GM23248 (cell line): ENCODE results near the gene ACBD7. TPM values are rescaled to one million over a fixed set of nuclear protein-coding genes. Genes with fewer than 3 reads are reported as not detected.

ENCODE experiments used
- DNase-seq: peaks from one replicate; pipeline ENCODE4 v3.0.0-alpha.2; 2015
- H2AFZ ChIP-seq: fragments of 200-600 bp; sonication (generic); 2 replicates; pipeline ENCODE4 v1.6.1; 2016; ENCODE audit warnings: antibody characterized with exemption
- H3F3A ChIP-seq: fragments of 200-600 bp; sonication (generic); 2 replicates; pipeline ENCODE4 v1.6.1; 2016; ENCODE audit warnings: mild to moderate bottlenecking, antibody characterized with exemption, mixed run types; ENCODE audit not compliant: insufficient read depth
- H3K27ac ChIP-seq: fragments of 200-600 bp; sonication (generic); 2 replicates; pipeline ENCODE4 v1.5.1; 2016; ENCODE audit warnings: mild to moderate bottlenecking
- H3K27me3 ChIP-seq: fragments of 200-600 bp; sonication (generic); replicated peaks from 2 replicates; pipeline ENCODE4 v1.6.1; 2016; ENCODE audit warnings: mild to moderate bottlenecking; ENCODE audit not compliant: insufficient read depth
- H3K36me3 ChIP-seq: fragments of 200-600 bp; sonication (generic); 2 replicates; pipeline ENCODE4 v1.6.1; 2016; ENCODE audit warnings: low read depth, mild to moderate bottlenecking
- H3K4me1 ChIP-seq: fragments of 200-600 bp; sonication (generic); 2 replicates; pipeline ENCODE4 v1.6.1; 2016; ENCODE audit warnings: mild to moderate bottlenecking; ENCODE audit not compliant: insufficient read depth
- H3K4me2 ChIP-seq: fragments of 200-600 bp; sonication (generic); one replicate; pipeline ENCODE4 v1.6.1; 2016; ENCODE audit warnings: mild to moderate bottlenecking; ENCODE audit not compliant: unreplicated experiment
- H3K4me3 ChIP-seq: fragments of 200-600 bp; sonication (generic); 2 replicates; pipeline ENCODE4 v1.5.1; 2016; ENCODE audit warnings: mild to moderate bottlenecking
- H3K79me2 ChIP-seq: fragments of 200-600 bp; sonication (generic); 2 replicates; pipeline ENCODE4 v1.6.1; 2016; ENCODE audit warnings: mild to moderate bottlenecking; ENCODE audit not compliant: insufficient read depth
- H3K9ac ChIP-seq: fragments of 200-600 bp; sonication (generic); 2 replicates; pipeline ENCODE4 v1.6.1; 2016; ENCODE audit warnings: mild to moderate bottlenecking
- H3K9me2 ChIP-seq: fragments of 200-600 bp; sonication (generic); 2 replicates; pipeline ENCODE4 v1.6.1; 2016; ENCODE audit warnings: mixed run types, mild to moderate bottlenecking, moderate library complexity; ENCODE audit not compliant: insufficient read depth
- H3K9me3 ChIP-seq: fragments of 200-600 bp; sonication (generic); one replicate; pipeline ENCODE4 v1.6.1; 2017; ENCODE audit warnings: low read depth
- H4K20me1 ChIP-seq: fragments of 200-600 bp; sonication (generic); 2 replicates; pipeline ENCODE4 v1.6.0; 2016; ENCODE audit not compliant: insufficient read depth
- EZH2 ChIP-seq: fragments of 200-600 bp; sonication (generic); IDR thresholded peaks from 2 replicates; pipeline ENCODE4 v1.6.1; 2018; ENCODE audit warnings: antibody characterized with exemption, mild to moderate bottlenecking; ENCODE audit not compliant: insufficient read depth, poor library complexity, severe bottlenecking
- EZH2phosphoT487 ChIP-seq: fragments of 200-600 bp; sonication (generic); IDR thresholded peaks from 2 replicates; pipeline ENCODE4 v1.6.1; 2018; ENCODE audit warnings: antibody characterized with exemption, moderate library complexity, mild to moderate bottlenecking, low read depth; ENCODE audit not compliant: insufficient read depth
- WGBS, 2 experiments: methylation state at CpG; one replicate each; pipeline ENCODE4 v1.1.6; 2015 to 2017; ENCODE audit warnings: low lambda C conversion rate in 2 of 2, low coverage in 1 of 2; ENCODE audit errors: missing lambda C conversion rate in 2 of 2; 5-methylcytosine and 5-hydroxymethylcytosine counted together
- in situ Hi-C: fragments of 300-500 bp; cut with MboI; formaldehyde crosslinking; loops from 2 replicates; pipeline ENCODE4 v1.15.0; 2020
- polyA plus RNA-seq: library from polyadenylated mRNA; unstranded; fragments of >200 nt; fragmentation: Nextera tagmentation; extraction: Ambion mirVana; gene quantifications from 2 replicates; pipeline ENCODE4 v1.2.1, GENCODE V29; 2016
- total RNA-seq: library from RNA; depleted of rRNA; stranded (reverse); fragments of >200 nt; shearing (Covaris generic); gene quantifications from 2 replicates; pipeline ENCODE4 v1.2.3, GENCODE V29; 2014

The ACBD7 gene
- total and polyA plus RNA-seq, 2 experiments from 2014 or later = 0.11 TPM; not detected in 1

DNA sequence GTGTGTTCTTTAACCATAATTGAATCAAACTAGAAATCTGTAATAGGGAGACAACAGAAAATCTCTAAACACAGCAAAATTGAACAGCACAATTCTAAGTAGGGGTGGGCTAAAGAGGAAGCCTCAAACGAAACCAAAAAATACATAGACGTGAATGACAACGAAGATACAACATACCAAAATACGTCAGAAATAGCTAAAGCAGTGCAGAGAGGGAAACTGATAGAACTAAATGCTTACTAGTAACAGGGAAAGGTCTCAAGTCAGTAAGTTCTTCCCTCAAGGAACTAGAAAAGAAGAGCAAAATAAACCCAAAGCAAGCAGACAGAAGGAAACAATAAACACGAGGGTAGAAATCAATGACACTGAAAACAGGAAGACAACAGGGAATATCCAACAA, 27.6 kb upstream of the ACBD7 start:
- Histone ChIP-seq H2AFZ (no peak overlapping the region), H3K4me2 (no peak overlapping the region), H3F3A (peaks cover 16% of the 10 kb centered on the region; the same call in 1 of the 2 replicates), H3K9ac (no peak overlapping the region), H3K27ac (no peak overlapping the region), H3K79me2 (peaks cover 23% of the 10 kb centered on the region), H4K20me1 (no peaks in the 10 kb centered on the region), H3K27me3 (no peaks in the 10 kb centered on the region), H3K36me3 (peaks cover 37% of the 10 kb centered on the region), H3K4me1 (peaks cover 11% of the 10 kb centered on the region), H3K9me2 (peaks cover 3% of the 10 kb centered on the region; the same call in 1 of the 2 replicates), H3K9me3 (no peaks in the 10 kb centered on the region), H3K4me3 (no peak overlapping the region)
- TF ChIP-seq EZH2phosphoT487 = no peak
- no peak for TF ChIP-seq EZH2
- DNase-seq = no peak
- WGBS, 2 experiments = 98 to 99% methylated on average over 5 of the region's 5 CpGs
- in situ Hi-C loops = loop anchor here (25.0 kb wide), 1 partner anchor 604 kb away; no protein-coding TSS in a partner anchor

DNA sequence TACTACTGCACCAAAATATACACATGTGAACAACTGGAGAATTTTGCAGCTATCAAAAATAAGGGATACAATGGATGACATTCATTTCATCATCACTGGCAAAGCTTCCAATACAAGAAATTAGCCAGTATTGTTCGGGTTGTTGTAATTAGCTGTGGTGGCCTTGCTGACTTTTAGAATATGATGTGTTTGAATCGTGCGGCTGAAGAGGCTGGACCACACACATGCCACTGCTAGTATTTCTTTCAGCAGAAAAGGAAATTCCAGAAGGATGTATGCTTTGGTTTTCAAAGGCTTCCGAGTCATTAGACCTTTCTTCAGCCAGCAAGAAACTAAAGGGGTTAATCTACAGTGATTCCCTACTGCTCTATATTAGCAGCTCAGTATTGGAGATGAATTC, 25.2 kb upstream of the ACBD7 start:
- H3K4me2 ChIP-seq = no peak overlapping the region
- H3K27ac ChIP-seq = no peak overlapping the region
- WGBS, 2 experiments = 69 to 79% methylated on average over 4 of the region's 4 CpGs
- DNase-seq = peak; percentile 20
- in situ Hi-C loops = loop anchor here (25.0 kb wide), 1 partner anchor 601 kb away; no protein-coding TSS in a partner anchor
- peaks cover 23% of the 10 kb centered on the region for H3K79me2 ChIP-seq
- no peaks in the 10 kb centered on the region for H3K27me3 ChIP-seq
- TF ChIP-seq EZH2phosphoT487 (no peak), EZH2 (no peak)
- no peaks in the 10 kb centered on the region for H3K9me3 ChIP-seq
- H3K9me2 ChIP-seq = peaks cover 3% of the 10 kb centered on the region; the same call in 1 of the 2 replicates
- no peaks in the 10 kb centered on the region for H4K20me1 ChIP-seq
- no peak overlapping the region for H2AFZ ChIP-seq
- no peak overlapping the region for H3K4me3 ChIP-seq
- H3K36me3 ChIP-seq = peaks cover 36% of the 10 kb centered on the region
- no peak overlapping the region for H3K9ac ChIP-seq
- H3F3A ChIP-seq = peaks cover 14% of the 10 kb centered on the region; the same call in 1 of the 2 replicates
- no peaks in the 10 kb centered on the region for H3K4me1 ChIP-seq

DNA sequence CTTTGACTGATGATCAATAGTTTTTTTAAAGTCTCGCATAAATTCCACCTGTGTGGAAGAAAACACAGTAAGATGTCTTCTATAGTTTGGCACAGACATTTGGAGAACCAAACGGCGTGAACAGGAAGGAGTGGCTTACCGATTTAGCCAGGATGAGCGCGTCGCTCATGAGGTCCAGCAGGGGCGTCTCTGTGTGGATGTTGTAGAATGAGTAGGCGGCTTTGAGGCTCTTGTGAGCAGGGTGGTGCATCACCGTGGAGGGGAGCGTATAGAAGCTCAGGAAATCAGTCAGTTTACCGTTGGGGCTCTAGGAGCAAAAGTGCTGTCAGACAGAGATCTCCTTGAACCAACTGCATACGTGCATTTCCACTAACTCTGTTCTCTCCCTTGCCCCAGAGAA, 24.1 kb upstream of the ACBD7 start:
- WGBS, 2 experiments = 91 to 97% methylated on average over 13 of the region's 13 CpGs
- H4K20me1 ChIP-seq = no peaks in the 10 kb centered on the region
- H2AFZ ChIP-seq = no peak overlapping the region
- no peak overlapping the region for H3K27ac ChIP-seq
- TF ChIP-seq EZH2phosphoT487 (no peak), EZH2 (no peak)
- no peaks in the 10 kb centered on the region for H3K27me3 ChIP-seq
- H3F3A ChIP-seq = peaks cover 16% of the 10 kb centered on the region; the same call in 1 of the 2 replicates
- H3K9me2 ChIP-seq = peaks cover 3% of the 10 kb centered on the region; the same call in 1 of the 2 replicates
- no peaks in the 10 kb centered on the region for H3K9me3 ChIP-seq
- no peak overlapping the region for H3K4me3 ChIP-seq
- in situ Hi-C loops = loop anchor here (25.0 kb wide), 1 partner anchor 600 kb away; no protein-coding TSS in a partner anchor
- H3K79me2 ChIP-seq = peaks cover 23% of the 10 kb centered on the region
- H3K9ac ChIP-seq = no peak overlapping the region
- no peaks in the 10 kb centered on the region for H3K4me1 ChIP-seq
- no peak overlapping the region for H3K4me2 ChIP-seq
- peaks cover 32% of the 10 kb centered on the region for H3K36me3 ChIP-seq
- DNase-seq = no peak

DNA sequence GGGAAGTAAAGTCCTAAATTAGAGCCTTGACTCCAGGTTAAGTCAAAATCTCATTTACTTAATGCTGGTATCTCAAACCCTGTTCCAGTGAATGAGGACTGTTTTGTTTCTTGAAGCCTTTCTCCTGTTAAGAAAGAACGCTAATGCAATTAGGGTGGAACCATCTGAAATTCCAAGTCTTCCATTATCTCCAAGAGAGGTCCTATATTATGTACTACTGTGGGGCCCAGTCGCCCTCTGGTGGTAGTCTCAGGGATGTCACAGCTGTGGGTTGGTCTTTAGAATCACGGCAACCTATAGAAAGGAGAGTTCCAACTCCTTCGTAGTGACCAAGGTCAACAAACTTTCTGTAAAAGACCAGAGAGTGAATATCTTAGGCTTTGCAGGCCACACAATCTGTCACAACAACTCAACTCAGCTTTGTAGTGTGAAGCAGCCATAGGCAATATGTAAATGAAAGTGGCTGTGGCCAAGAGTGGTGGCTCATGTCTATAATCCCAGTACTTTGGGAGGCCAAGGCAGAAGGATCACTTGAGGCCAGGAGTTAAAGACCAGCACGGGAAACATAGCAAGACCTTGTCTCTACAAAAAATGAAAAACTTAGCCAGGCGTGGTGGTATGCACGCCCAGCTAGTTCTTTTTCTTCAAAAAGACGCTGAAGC, 17.9 kb upstream of the ACBD7 start:
- Histone ChIP-seq H3K9ac (no peak overlapping the region), H3K9me3 (no peaks in the 10 kb centered on the region), H3K9me2 (no peaks in the 10 kb centered on the region), H3K27me3 (no peaks in the 10 kb centered on the region), H4K20me1 (no peaks in the 10 kb centered on the region), H3K4me3 (no peak overlapping the region), H3K79me2 (peaks cover 38% of the 10 kb centered on the region), H3F3A (peaks cover 32% of the 10 kb centered on the region), H3K36me3 (peaks cover 47% of the 10 kb centered on the region), H3K4me2 (no peak overlapping the region), H3K4me1 (no peaks in the 10 kb centered on the region), H3K27ac (no peak overlapping the region), H2AFZ (peak overlapping the region; percentile 45)
- in situ Hi-C loops = loop anchor here (25.0 kb wide), 1 partner anchor 594 kb away; no protein-coding TSS in a partner anchor
- DNase-seq = peak; percentile 73
- 43 to 45% methylated on average over 8 of the region's 8 CpGs for WGBS, 2 experiments
- no peak for TF ChIP-seq EZH2phosphoT487
- TF ChIP-seq EZH2 = no peak
